Muscle of leg (tissue), 11 donors: ENCODE results near the gene RFC4. TPM values are rescaled to one million over a fixed set of nuclear protein-coding genes. Genes with fewer than 3 reads are reported as not detected.
"Not testable (repeated sequence)": the region's sequence is repeated elsewhere in the genome, so short reads cannot be mapped to it uniquely, and the experiment has no call there.

Experiments used
- DNase-seq: peaks from one replicate; pipeline ENCODE4 v3.0.0; 2013
- H3K27ac ChIP-seq: one replicate; pipeline ENCODE4 v1.5.1; 2013; ENCODE audit warnings: mild to moderate bottlenecking, low read length, control low read depth
- H3K27me3 ChIP-seq: one replicate; pipeline ENCODE4 v1.6.1; 2013; ENCODE audit warnings: low read length; ENCODE audit not compliant: control insufficient read depth, insufficient read depth
- H3K36me3 ChIP-seq: one replicate; pipeline ENCODE4 v1.6.1; 2013; ENCODE audit warnings: low read length; ENCODE audit not compliant: control insufficient read depth, insufficient read depth
- H3K4me1 ChIP-seq: one replicate; pipeline ENCODE4 v1.6.1; 2013; ENCODE audit warnings: low read length; ENCODE audit not compliant: control insufficient read depth, insufficient read depth
- H3K4me3 ChIP-seq: one replicate; pipeline ENCODE4 v1.5.1; 2013; ENCODE audit warnings: low read length, control low read depth
- H3K9me3 ChIP-seq: replicated peaks from 2 replicates; pipeline ENCODE4 v1.6.1; 2013; ENCODE audit warnings: low read depth, low read length; ENCODE audit not compliant: control insufficient read depth
- WGBS: methylation state at CpG from one replicate; pipeline ENCODE4 v1.1.5; 2013; ENCODE audit warnings: missing lambda C conversion rate; ENCODE audit not compliant: insufficient coverage; 5-methylcytosine and 5-hydroxymethylcytosine counted together
- polyA plus RNA-seq, 8 donors: library from polyadenylated mRNA; unstranded; fragments of 120-200 nt; gene quantifications; one replicate each; pipeline versions ENCODE4 v1.2.1 to v1.2.3, GENCODE V29; 2013; ENCODE audit warnings: inconsistent platforms in 1 of 8, low replicate concordance in 1 of 8; ENCODE audit not compliant: insufficient read length in 8 of 8, insufficient read depth in 1 of 8
- total RNA-seq: library from RNA; stranded (reverse); fragments of 120-200 nt; gene quantifications from one replicate; pipeline ENCODE4 v1.2.4, GENCODE V29; 2013

The RFC4 gene
- total and polyA plus RNA-seq, 9 donors, result 21.1 to 30.7 (median 25.7) TPM

- no peak overlapping the region for H3K27ac ChIP-seq
- H3K27me3 ChIP-seq, result peaks cover 81% of the 10 kb centered on the region
- no peak for DNase-seq
- peaks cover 16% of the 10 kb centered on the region for H3K4me1 ChIP-seq
- H3K9me3 ChIP-seq, result no peaks in the 10 kb centered on the region
- no peak overlapping the region for H3K4me3 ChIP-seq
- 15% methylated on average over 8 of the region's 11 CpGs for WGBS
- H3K36me3 ChIP-seq, result no peaks in the 10 kb centered on the region
Measured at GRCh38 chr3:186825872-186826409, 19.7 kb upstream of the RFC4 start.

GRCh38 chr3:186825294-186825821 lies 19.1 kb upstream of the RFC4 start:
- no peak overlapping the region for H3K4me3 ChIP-seq
- H3K36me3 ChIP-seq, result no peaks in the 10 kb centered on the region
- no peak overlapping the region for H3K27ac ChIP-seq
- WGBS, result 1% methylated on average over 19 of the region's 23 CpGs
- no peaks in the 10 kb centered on the region for H3K9me3 ChIP-seq
- DNase-seq, result no peak
- peaks cover 75% of the 10 kb centered on the region for H3K27me3 ChIP-seq
- H3K4me1 ChIP-seq, result peaks cover 16% of the 10 kb centered on the region

- no peak for DNase-seq
- Histone ChIP-seq H3K4me1 (peaks cover 16% of the 10 kb centered on the region), H3K27me3 (peaks cover 67% of the 10 kb centered on the region), H3K9me3 (no peaks in the 10 kb centered on the region), H3K36me3 (no peaks in the 10 kb centered on the region), H3K4me3 (no peak overlapping the region), H3K27ac (no peak overlapping the region)
- WGBS, result 9% methylated on average over 18 of the region's 18 CpGs
Measured at GRCh38 chr3:186824430-186825139, 18.3 kb upstream of the RFC4 start.

- no peak overlapping the region for H3K27ac ChIP-seq
- no peaks in the 10 kb centered on the region for H3K36me3 ChIP-seq
- no CpG with 5 or more reads among the region's 2 CpGs for WGBS
- peaks cover 55% of the 10 kb centered on the region for H3K27me3 ChIP-seq
- peaks cover 16% of the 10 kb centered on the region for H3K4me1 ChIP-seq
- no peaks in the 10 kb centered on the region for H3K9me3 ChIP-seq
- no peak overlapping the region for H3K4me3 ChIP-seq
- DNase-seq, result no peak
Measured at GRCh38 chr3:186823386-186823785, 17.1 kb upstream of the RFC4 start.

GRCh38 chr3:186822388-186822759 lies 16.1 kb upstream of the RFC4 start:
- Histone ChIP-seq H3K27me3 (peaks cover 49% of the 10 kb centered on the region), H3K4me1 (peaks cover 11% of the 10 kb centered on the region)
- H3K4me3 ChIP-seq, H3K36me3 ChIP-seq, H3K27ac ChIP-seq, DNase-seq, H3K9me3 ChIP-seq: not testable (repeated sequence)
- WGBS, result no CpG with 5 or more reads among the region's 1 CpG

- H3K27me3 ChIP-seq, result peaks cover 46% of the 10 kb centered on the region
- peak; percentile 64 for DNase-seq
- no peaks in the 10 kb centered on the region for H3K36me3 ChIP-seq
- H3K4me3 ChIP-seq, result no peak overlapping the region
- peaks cover 8% of the 10 kb centered on the region for H3K4me1 ChIP-seq
- 50% methylated on average over 4 of the region's 11 CpGs for WGBS
- no peaks in the 10 kb centered on the region for H3K9me3 ChIP-seq
- no peak overlapping the region for H3K27ac ChIP-seq
Measured at GRCh38 chr3:186821429-186822387, 15.4 kb upstream of the RFC4 start.

GRCh38 chr3:186818956-186819355 lies 12.7 kb upstream of the RFC4 start:
- Histone ChIP-seq H3K9me3 (no peaks in the 10 kb centered on the region), H3K4me3 (no peak overlapping the region), H3K27ac (no peak overlapping the region), H3K27me3 (peaks cover 27% of the 10 kb centered on the region), H3K4me1 (no peaks in the 10 kb centered on the region), H3K36me3 (no peaks in the 10 kb centered on the region)
- 80% methylated on average over 1 of the region's 1 CpG for WGBS
- DNase-seq, result no peak

- Histone ChIP-seq H3K4me1 (no peaks in the 10 kb centered on the region), H3K9me3 (no peaks in the 10 kb centered on the region), H3K4me3 (no peak overlapping the region), H3K36me3 (no peaks in the 10 kb centered on the region), H3K27ac (no peak overlapping the region), H3K27me3 (peaks cover 29% of the 10 kb centered on the region)
- DNase-seq, result no peak
- WGBS, result no CpG with 5 or more reads among the region's 5 CpGs
Measured at GRCh38 chr3:186818516-186818915, 12.2 kb upstream of the RFC4 start.

- Histone ChIP-seq H3K4me3 (no peak overlapping the region), H3K4me1 (no peaks in the 10 kb centered on the region), H3K27me3 (peaks cover 19% of the 10 kb centered on the region), H3K36me3 (no peaks in the 10 kb centered on the region), H3K27ac (no peak overlapping the region), H3K9me3 (no peaks in the 10 kb centered on the region)
- no peak for DNase-seq
- WGBS, result 86% methylated on average over 1 of the region's 1 CpG
Measured at GRCh38 chr3:186815435-186815834, 9.2 kb upstream of the RFC4 start.

GRCh38 chr3:186814100-186814499 lies 7.8 kb upstream of the RFC4 start:
- Histone ChIP-seq H3K4me1 (no peaks in the 10 kb centered on the region), H3K36me3 (no peaks in the 10 kb centered on the region), H3K9me3 (no peaks in the 10 kb centered on the region), H3K27me3 (peaks cover 22% of the 10 kb centered on the region), H3K4me3 (no peak overlapping the region), H3K27ac (no peak overlapping the region)
- no peak for DNase-seq
- WGBS, result 83% methylated on average over 1 of the region's 4 CpGs
